Measurements from ENCODE around the gene ADRM1.

- no peak for TF ChIP-seq CTCF (IDR thresholded peaks at IDR 0.05)
- TF ChIP-seq POLR2A (IDR thresholded peaks at IDR 0.05) = no peak
Observed at GRCh38 chr20:62355516-62355877, 52.7 kb downstream of the ADRM1 start.
